GM12878 (cell line): ENCODE measurements around the gene SAMSN1. TPM values are rescaled to one million over a fixed set of nuclear protein-coding genes. Genes with fewer than 3 reads are reported as not detected.
A peak's percentile ranks its signal among the peaks of the same experiment; 100 is the strongest.

Experiments
- ATAC-seq: fragments of 200-7000 bp; cut with Tn5 transposase; 3 replicates; pipeline ENCODE4 v1.9.1; 2020; ENCODE audit warnings: mild to moderate bottlenecking, moderate library complexity
- BruUV-seq: library from RNA; stranded (reverse); fragments of 400-500 nt; replicated peaks from 2 replicates; lab custom pipeline; 2021; lab: Mats Ljungman, UMichigan
- CTCF ChIA-PET: fragments of 300-600 bp; sonication (Branson Sonifier 250); formaldehyde crosslinking; extraction: SDS; loops from one replicate; lab custom pipeline; 2021; ENCODE audit warnings: inconsistent platforms; lab: Yijun Ruan, JAX
- POLR2A ChIA-PET: fragments of 350-600 bp; formaldehyde crosslinking; extraction: SDS; loops from one replicate; lab custom pipeline; 2021; ENCODE audit warnings: inconsistent platforms; lab: Charles Lee
- RAD21 ChIA-PET: fragments of 300-600 bp; sonication (Branson Sonifier 250); formaldehyde crosslinking; loops from one replicate; lab custom pipeline; 2023; ENCODE audit warnings: antibody characterized with exemption; ENCODE audit not compliant: unreplicated experiment; lab: Charles Lee
- SMC1A ChIA-PET: fragments of 300-600 bp; sonication (Branson Sonifier 250); formaldehyde crosslinking; loops from one replicate; lab custom pipeline; 2023; ENCODE audit not compliant: unreplicated experiment, uncharacterized antibody; lab: Charles Lee
- DNase-seq: peaks from one replicate; pipeline ENCODE4 v3.0.0-alpha.2; 2011; ENCODE audit warnings: low read depth, low spot score
- FAIRE-seq: peaks from 3 replicates; lab custom pipeline; 2011; peaks lifted over from hg19 to GRCh38; lab: Jason Lieb, UNC
- H2AFZ ChIP-seq: 2 replicates; pipeline ENCODE4 v1.6.0; 2011; ENCODE audit warnings: low read depth, low read length, control low read depth; ENCODE audit not compliant: control insufficient read depth
- H3K27ac ChIP-seq: 2 replicates; pipeline ENCODE4 v1.5.1; 2011; ENCODE audit warnings: control low read depth; ENCODE audit not compliant: control insufficient read depth, insufficient read depth
- H3K27me3 ChIP-seq, 2 experiments: replicated peaks in 1 of 2; 2 replicates each; pipeline versions ENCODE4 v1.6.0 to v1.6.1; 2011; ENCODE audit warnings: low read length in 1 of 2; ENCODE audit not compliant: control insufficient read depth in 2 of 2, insufficient read depth in 2 of 2
- H3K36me3 ChIP-seq, 2 experiments: 2 replicates each; pipeline ENCODE4 v1.5.1; 2011; ENCODE audit warnings: low read length in 1 of 2; ENCODE audit not compliant: control insufficient read depth in 2 of 2, insufficient read depth in 2 of 2
- H3K4me1 ChIP-seq: 2 replicates; pipeline ENCODE4 v1.6.1; 2011; ENCODE audit warnings: mild to moderate bottlenecking, low read length, moderate library complexity, mixed read lengths; ENCODE audit not compliant: control insufficient read depth, insufficient read depth
- H3K4me2 ChIP-seq: 2 replicates; pipeline ENCODE4 v1.6.0; 2011; ENCODE audit warnings: control low read depth; ENCODE audit not compliant: control insufficient read depth, insufficient read depth
- H3K4me3 ChIP-seq: fragments of 200-600 bp; sonication (generic); 2 replicates; pipeline ENCODE4 v1.5.1; 2016
- H3K79me2 ChIP-seq: 2 replicates; pipeline ENCODE4 v1.6.0; 2011; ENCODE audit warnings: low read length; ENCODE audit not compliant: control insufficient read depth, insufficient read depth
- H3K9ac ChIP-seq: 2 replicates; pipeline ENCODE4 v1.8.0; 2011; ENCODE audit warnings: low read length, control low read depth, mixed read lengths; ENCODE audit not compliant: control insufficient read depth, insufficient read depth
- H3K9me3 ChIP-seq: replicated peaks from 3 replicates; pipeline ENCODE4 v1.5.1; 2011; ENCODE audit warnings: mild to moderate bottlenecking, low read length; ENCODE audit not compliant: control insufficient read depth, insufficient read depth
- H4K20me1 ChIP-seq: 2 replicates; pipeline ENCODE4 v1.6.0; 2011; ENCODE audit not compliant: control insufficient read depth, insufficient read depth
- CEBPZ ChIP-seq: fragments of 150-350 bp; IDR thresholded peaks from 2 replicates; pipeline ENCODE4 v1.6.1; 2016; ENCODE audit warnings: low read depth, low read length
- E2F8 ChIP-seq: fragments of 450-650 bp; IDR thresholded peaks from 2 replicates; pipeline ENCODE4 v1.6.1; 2018; ENCODE audit warnings: mild to moderate bottlenecking, low read depth, moderate library complexity; ENCODE audit not compliant: partially characterized antibody
- EP300 ChIP-seq, 2 experiments: fragments of 150-350 bp in 1 of 2; IDR thresholded peaks; 2 replicates each; pipeline ENCODE4 v1.6.1; 2011 to 2012; ENCODE audit warnings: low read depth in 2 of 2, low read length in 2 of 2, borderline replicate concordance in 1 of 2, improper control_type of control experiment in 1 of 2, inconsistent platforms in 1 of 2; ENCODE audit not compliant: control insufficient read depth in 1 of 2
- NFIC ChIP-seq: IDR thresholded peaks from 2 replicates; pipeline ENCODE4 v1.6.1; 2012; ENCODE audit warnings: low read depth, mild to moderate bottlenecking, inconsistent platforms, low read length, moderate library complexity
- PML ChIP-seq: IDR thresholded peaks from 2 replicates; pipeline ENCODE4 v1.6.1; 2012; ENCODE audit warnings: low read length, inconsistent platforms
- POLR2AphosphoS2 ChIP-seq: IDR thresholded peaks from 2 replicates; pipeline ENCODE4 v1.6.1; 2011; ENCODE audit warnings: low read depth, mild to moderate bottlenecking, low read length, improper control_type of control experiment, moderate library complexity
- POLR2AphosphoS5 ChIP-seq: IDR thresholded peaks from 2 replicates; pipeline ENCODE4 v1.6.1; 2011; ENCODE audit warnings: mild to moderate bottlenecking, low read length, inconsistent platforms
- SUZ12 ChIP-seq: fragments of 200-600 bp; sonication (generic); IDR thresholded peaks from one replicate; pipeline ENCODE4 v1.6.1; 2018; ENCODE audit warnings: antibody characterized with exemption, mild to moderate bottlenecking; ENCODE audit not compliant: unreplicated experiment
- WGBS: methylation state at CpG from one replicate; pipeline ENCODE4 v1.1.6; 2016; ENCODE audit warnings: low lambda C conversion rate; ENCODE audit not compliant: insufficient replicate concordance, insufficient coverage; ENCODE audit errors: missing lambda C conversion rate; 5-methylcytosine and 5-hydroxymethylcytosine counted together
- in situ Hi-C: fragments of 300-500 bp; cut with MboI; formaldehyde crosslinking; loops from 9 replicates; pipeline ENCODE4 v1.14.3; 2018; ENCODE audit warnings: mixed read lengths
- intact Hi-C: fragments of 100-400 bp; cut with micrococcal nuclease; formaldehyde crosslinking; loops from one replicate; pipeline ENCODE4 v1.14.2; 2022; ENCODE audit not compliant: unreplicated experiment
- polyA plus RNA-seq, 11 experiments: library from polyadenylated mRNA; depleted of rRNA in 4 of 11; unstranded in 6 of 11; stranded (reverse) in 5 of 11; fragments of >200 nt; fragmentation: Nextera tagmentation in 4 of 11; fragmentation: Illumina TruSeq in 1 of 11; extraction: Ambion mirVana in 4 of 11; extraction: Trizol in 1 of 11; gene quantifications; 1 replicate in 1 of 11; 2 replicates in 10 of 11; pipeline versions ENCODE4 v1.2.1 to v1.2.3, GENCODE V29; 2011 to 2016; ENCODE audit warnings: inconsistent platforms in 2 of 11, missing spikeins in 2 of 11, low read depth in 1 of 11
- total RNA-seq, 4 experiments: library from RNA; depleted of rRNA in 3 of 4; stranded (reverse); fragments of >200 nt in 3 of 4; fragmentation: Illumina TruSeq in 1 of 4; extraction: Trizol in 1 of 4; gene quantifications; 2 replicates each; pipeline versions ENCODE4 v1.2.1 to v1.2.3, GENCODE V29; 2013 to 2021

The SAMSN1 gene
- total and polyA plus RNA-seq, 10 of the 15 experiments (the other 5 are each of a cell fraction or from before 2014, with no cell fraction given) = 23.2 to 102 (median 44.9) TPM

GRCh38 chr21:14483296-14483695 lies 62.8 kb downstream of the SAMSN1 start:
- ChIA-PET POLR2A (interaction anchor here (1.0 kb wide), 1 partner anchor 9 kb away, joined by 3 read pairs; no protein-coding TSS in a partner anchor), CTCF (interaction anchor here (0.6 kb wide), 1 partner anchor 194 kb away, joined by 3 read pairs; no protein-coding TSS in a partner anchor), SMC1A (interaction anchor here (0.7 to 5.5 kb wide), 6 partner anchors 10 to 100 kb away, joined by 3 to 44 read pairs (median 6); no protein-coding TSS in a partner anchor), RAD21 (interaction anchor here (1.6 to 4.6 kb wide), 2 partner anchors 30 to 53 kb away, joined by 3 to 37 read pairs; no protein-coding TSS in a partner anchor)
- Histone ChIP-seq H3K27me3 (no peaks in the 10 kb centered on the region), H3K4me3 (no peak overlapping the region), H3K9me3 (peaks cover 2% of the 10 kb centered on the region; the same call in 2 of the 3 replicates), H3K79me2 (no peaks in the 10 kb centered on the region), H3K4me2 (no peak overlapping the region), H4K20me1 (no peaks in the 10 kb centered on the region), H2AFZ (no peak overlapping the region), H3K27ac (no peak overlapping the region), H3K9ac (no peak overlapping the region), H3K4me1 (peaks cover 6% of the 10 kb centered on the region), H3K36me3 (peaks cover 0 to 4% of the 10 kb centered on the region in 2 experiments; a peak in 1 of 4 replicates)
- 96% methylated on average over 8 of the region's 8 CpGs for WGBS
- no peak for ATAC-seq
- in situ Hi-C loops = no loop called here
- no peak for DNase-seq
- intact Hi-C loops = no loop called here
- BruUV-seq = no TSS peak
- no peak for FAIRE-seq
- TF ChIP-seq POLR2AphosphoS2 (peak; percentile 32; the same call in 1 of the 2 replicates), POLR2AphosphoS5 (no peak; the same call in 1 of the 2 replicates)

- no peaks in the 10 kb centered on the region for H3K79me2 ChIP-seq
- H3K27ac ChIP-seq = peak overlapping the region; percentile 55; the same call in 1 of the 2 replicates
- in situ Hi-C loops (no loop called here), intact Hi-C loops (no loop called here)
- peaks cover 2% of the 10 kb centered on the region; the same call in 2 of the 3 replicates for H3K9me3 ChIP-seq
- ATAC-seq (peak; percentile 66), DNase-seq (no peak), FAIRE-seq (peak; percentile 81)
- H3K4me3 ChIP-seq = no peak overlapping the region
- no peak overlapping the region for H3K4me2 ChIP-seq
- BruUV-seq = no TSS peak
- 0 out of 2 replicates have a peak overlapping the region, but pooled peaks have one; percentile 7 for H2AFZ ChIP-seq
- no peak overlapping the region for H3K9ac ChIP-seq
- no peaks in the 10 kb centered on the region for H3K36me3 ChIP-seq
- SMC1A ChIA-PET = interaction anchor here (0.9 to 5.5 kb wide), 10 partner anchors 8 to 249 kb away, joined by 3 to 44 read pairs (median 4); no protein-coding TSS in a partner anchor
- CTCF ChIA-PET = no interaction called here
- RAD21 ChIA-PET = interaction anchor here (0.7 to 4.6 kb wide), 5 partner anchors 11 to 254 kb away, joined by 3 to 37 read pairs (median 5); no protein-coding TSS in a partner anchor
- H3K4me1 ChIP-seq = peaks cover 6% of the 10 kb centered on the region
- 18% methylated on average over 7 of the region's 7 CpGs for whole genome bisulfite sequencing
- POLR2A ChIA-PET = interaction anchor here (0.6 to 1.6 kb wide), 3 partner anchors 10 to 29 kb away, joined by 3 to 7 read pairs (median 4); no protein-coding TSS in a partner anchor
- no peaks in the 10 kb centered on the region for H3K27me3 ChIP-seq
- no peaks in the 10 kb centered on the region for H4K20me1 ChIP-seq
- TF ChIP-seq EP300 (IDR thresholded peaks at IDR 0.05; ENCODE audit: borderline replicate concordance in 1 of 2, control insufficient read depth in 1 of 2, low read depth in 2 of 2, low read length in 2 of 2) = peak in 1 of 2 experiments; percentile 34; a peak in 1 of 4 replicates
- no peak for TF ChIP-seq CEBPZ
- no peak for TF ChIP-seq E2F8
- TF ChIP-seq PML = 0 out of 2 replicates have a peak, but pooled peaks have one; percentile 25
- TF ChIP-seq SUZ12 = no peak
- peak; percentile 85 for TF ChIP-seq NFIC
These were observed 64.0 kb downstream of the SAMSN1 start for GRCh38 chr21:14482165-14482564.
